ENCODE results near the gene TCEANC. TPM values are rescaled to one million over a fixed set of nuclear protein-coding genes. Genes with fewer than 3 reads are reported as not detected.
A peak's percentile ranks its signal among the peaks of the same experiment; 100 is the strongest.

The TCEANC gene
- total RNA-seq, 2 donors from 2014 or later, result 1.8 to 3.6 TPM

DNA sequence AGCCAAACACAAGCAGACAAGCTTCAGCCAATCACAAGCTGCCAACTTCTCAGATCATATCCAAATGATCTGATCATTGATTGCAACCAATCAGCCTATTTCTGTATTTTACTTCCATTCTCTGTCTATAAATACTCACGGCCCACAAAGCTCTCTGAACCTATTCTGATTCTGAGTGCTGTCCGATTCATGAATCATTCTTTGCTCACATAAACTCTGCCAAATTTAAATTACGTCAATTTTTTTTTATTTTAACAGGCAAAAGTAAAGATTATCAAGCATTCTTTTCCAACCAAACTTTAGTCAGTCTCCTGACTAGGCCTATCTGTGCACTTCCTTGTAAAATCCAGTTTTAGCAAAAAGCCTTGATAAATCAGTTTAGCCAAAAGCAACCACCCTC is 1.8 kb upstream of the TCEANC start:
- Histone ChIP-seq H3K27me3 (ENCODE audit: control insufficient read depth, insufficient read depth, low read length, poor library complexity, severe bottlenecking) (no peaks in the 10 kb centered on the region), H3K36me3 (ENCODE audit: control insufficient read depth, insufficient read depth, low read length) (no peaks in the 10 kb centered on the region), H3K27ac (ENCODE audit: low read depth, low read length) (no peak overlapping the region), H3K9ac (ENCODE audit: extremely low read depth, low read length, poor library complexity, severe bottlenecking) (no peak overlapping the region), H3K9me3 (ENCODE audit: control insufficient read depth, low read length) (no peaks in the 10 kb centered on the region), H3K4me3 (ENCODE audit: low read length) (no peak overlapping the region), H3K4me1 (ENCODE audit: control insufficient read depth, insufficient read depth, low read length) (no peaks in the 10 kb centered on the region)
- peaks cover 42% of the 10 kb centered on the region for H3K9me3 Mint-ChIP-seq
- H3K27ac Mint-ChIP-seq, result no peak overlapping the region
- no peaks in the 10 kb centered on the region for H3K4me1 Mint-ChIP-seq
- no peaks in the 10 kb centered on the region for H3K36me3 Mint-ChIP-seq (ENCODE audit: low read depth)
- TF ChIP-seq, protein P1, sequence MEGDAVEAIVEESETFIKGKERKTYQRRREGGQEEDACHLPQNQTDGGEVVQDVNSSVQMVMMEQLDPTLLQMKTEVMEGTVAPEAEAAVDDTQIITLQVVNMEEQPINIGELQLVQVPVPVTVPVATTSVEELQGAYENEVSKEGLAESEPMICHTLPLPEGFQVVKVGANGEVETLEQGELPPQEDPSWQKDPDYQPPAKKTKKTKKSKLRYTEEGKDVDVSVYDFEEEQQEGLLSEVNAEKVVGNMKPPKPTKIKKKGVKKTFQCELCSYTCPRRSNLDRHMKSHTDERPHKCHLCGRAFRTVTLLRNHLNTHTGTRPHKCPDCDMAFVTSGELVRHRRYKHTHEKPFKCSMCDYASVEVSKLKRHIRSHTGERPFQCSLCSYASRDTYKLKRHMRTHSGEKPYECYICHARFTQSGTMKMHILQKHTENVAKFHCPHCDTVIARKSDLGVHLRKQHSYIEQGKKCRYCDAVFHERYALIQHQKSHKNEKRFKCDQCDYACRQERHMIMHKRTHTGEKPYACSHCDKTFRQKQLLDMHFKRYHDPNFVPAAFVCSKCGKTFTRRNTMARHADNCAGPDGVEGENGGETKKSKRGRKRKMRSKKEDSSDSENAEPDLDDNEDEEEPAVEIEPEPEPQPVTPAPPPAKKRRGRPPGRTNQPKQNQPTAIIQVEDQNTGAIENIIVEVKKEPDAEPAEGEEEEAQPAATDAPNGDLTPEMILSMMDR (conservative IDR thresholded peaks at IDR 0.05), result no peak
- no peak for DNase-seq
- H3K4me3 Mint-ChIP-seq, result no peak overlapping the region
- H3K27me3 Mint-ChIP-seq (ENCODE audit: insufficient read depth), result no peaks in the 10 kb centered on the region
- WGBS, 2 experiments (ENCODE audit: insufficient coverage in 1 of 2, insufficient read length in 1 of 2), result 82 to 92% methylated on average over 2 to 3 of the region's 3 CpGs

DNA sequence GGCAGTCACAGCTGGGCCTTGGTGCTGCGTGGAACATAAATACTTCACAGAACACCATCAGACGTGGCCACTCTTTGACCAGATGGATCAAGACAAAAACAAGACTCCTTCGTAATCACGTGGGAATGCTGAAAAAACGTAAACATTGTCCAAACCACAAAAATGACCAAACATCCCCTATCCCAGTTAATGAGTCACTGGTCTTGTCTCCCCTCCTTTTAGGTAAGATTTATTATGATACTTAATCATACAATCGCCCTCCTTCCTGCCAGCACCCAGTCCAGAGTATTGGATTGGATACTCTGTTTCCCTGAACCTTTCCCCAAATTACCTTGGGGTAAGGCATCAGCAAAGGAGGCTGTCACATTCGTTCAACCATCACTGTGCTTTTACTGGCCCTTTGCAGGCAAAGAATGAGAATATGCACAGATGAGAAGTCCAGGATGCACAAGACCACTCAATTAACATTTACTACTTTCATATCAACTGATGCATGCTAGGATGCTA is 601 bp upstream of the TCEANC start:
- WGBS, 2 experiments (ENCODE audit: insufficient coverage in 1 of 2, insufficient read length in 1 of 2), result 93% methylated on average over 7 of the region's 7 CpGs; no CpG with 5 or more reads in 1 of the 2 experiments
- H3K27me3 Mint-ChIP-seq (ENCODE audit: insufficient read depth), result no peaks in the 10 kb centered on the region
- no peak for DNase-seq
- TF ChIP-seq, protein P1 (conservative IDR thresholded peaks at IDR 0.05), result no peak
- H3K36me3 Mint-ChIP-seq (ENCODE audit: low read depth), result no peaks in the 10 kb centered on the region
- H3K9me3 ChIP-seq (ENCODE audit: control insufficient read depth, low read length), result no peaks in the 10 kb centered on the region
- no peaks in the 10 kb centered on the region for H3K27me3 ChIP-seq (ENCODE audit: control insufficient read depth, insufficient read depth, low read length, poor library complexity, severe bottlenecking)
- peak overlapping the region; percentile 75 for H3K4me3 Mint-ChIP-seq
- no peak overlapping the region for H3K9ac ChIP-seq (ENCODE audit: extremely low read depth, low read length, poor library complexity, severe bottlenecking)
- no peaks in the 10 kb centered on the region for H3K4me1 ChIP-seq (ENCODE audit: control insufficient read depth, insufficient read depth, low read length)
- no peak overlapping the region for H3K27ac ChIP-seq (ENCODE audit: low read depth, low read length)
- peak overlapping the region; percentile 89 for H3K4me3 ChIP-seq (ENCODE audit: low read length)
- H3K4me1 Mint-ChIP-seq, result no peaks in the 10 kb centered on the region
- H3K36me3 ChIP-seq (ENCODE audit: control insufficient read depth, insufficient read depth, low read length), result no peaks in the 10 kb centered on the region
- H3K9me3 Mint-ChIP-seq, result peaks cover 38% of the 10 kb centered on the region
- H3K27ac Mint-ChIP-seq, result no peak overlapping the region

DNA sequence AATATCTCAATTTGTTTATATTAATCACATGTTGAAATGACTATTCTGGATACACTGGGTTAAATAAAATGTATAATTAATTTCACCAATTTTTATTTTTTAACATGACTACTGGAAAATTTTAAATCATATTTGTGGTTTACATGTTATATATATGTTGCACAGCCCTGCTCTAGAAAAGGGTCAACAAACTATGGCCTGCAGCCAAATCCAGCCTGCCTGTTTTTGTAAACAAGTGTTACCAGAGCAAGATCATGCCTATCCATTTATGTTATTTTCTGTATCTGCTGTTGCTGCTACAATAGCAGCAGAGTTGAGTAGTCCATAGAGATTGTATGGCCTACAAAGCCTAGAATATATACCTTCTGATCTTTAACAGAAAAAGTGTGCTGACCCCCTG is 1.2 kb downstream of the TCEANC start:
- peaks cover 40% of the 10 kb centered on the region for H3K9me3 Mint-ChIP-seq
- DNase-seq, result no peak
- Histone ChIP-seq H3K36me3 (ENCODE audit: control insufficient read depth, insufficient read depth, low read length) (no peaks in the 10 kb centered on the region), H3K9me3 (ENCODE audit: control insufficient read depth, low read length) (no peaks in the 10 kb centered on the region), H3K27me3 (ENCODE audit: control insufficient read depth, insufficient read depth, low read length, poor library complexity, severe bottlenecking) (no peaks in the 10 kb centered on the region), H3K4me3 (ENCODE audit: low read length) (peak overlapping the region; percentile 89), H3K27ac (ENCODE audit: low read depth, low read length) (no peak overlapping the region), H3K4me1 (ENCODE audit: control insufficient read depth, insufficient read depth, low read length) (no peaks in the 10 kb centered on the region), H3K9ac (ENCODE audit: extremely low read depth, low read length, poor library complexity, severe bottlenecking) (no peak overlapping the region)
- no peak overlapping the region for H3K4me3 Mint-ChIP-seq
- no peak overlapping the region for H3K27ac Mint-ChIP-seq
- no peaks in the 10 kb centered on the region for H3K4me1 Mint-ChIP-seq
- no peaks in the 10 kb centered on the region for H3K27me3 Mint-ChIP-seq (ENCODE audit: insufficient read depth)
- TF ChIP-seq, protein P1 (conservative IDR thresholded peaks at IDR 0.05), result no peak
- no peaks in the 10 kb centered on the region for H3K36me3 Mint-ChIP-seq (ENCODE audit: low read depth)

Data from endodermal cell (in vitro differentiated cells).